Measurements from ENCODE around the gene BCL7B. TPM values are rescaled to one million over a fixed set of nuclear protein-coding genes. Genes with fewer than 3 reads are reported as not detected.

Gene BCL7B
- total RNA-seq, 2 donors from 2014 or later: 44.4 to 90.0 TPM

- DNase-seq (no peak), ATAC-seq (no peak)
- intact Hi-C loops (cut with DNase I): no loop called here
- TF ChIP-seq POLR2A (IDR thresholded peaks at IDR 0.05) (no peak), CTCF (IDR thresholded peaks at IDR 0.05) (no peak)
- H3K36me3 ChIP-seq (replicated peaks in 1 of 2; ENCODE audit: insufficient read depth in 1 of 2, low read depth in 2 of 2): peaks cover 26 to 40% of the 10 kb centered on the region in 2 donors
- H3K27ac ChIP-seq: no peak overlapping the region
- no peaks in the 10 kb centered on the region for H3K9me3 ChIP-seq
- WGBS, 2 donors: 65% methylated on average over 6 of the region's 6 CpGs; no CpG with 5 or more reads in 1 of the 2 donors
- no peaks in the 10 kb centered on the region for H3K27me3 ChIP-seq
- peaks cover 18% of the 10 kb centered on the region for H3K4me1 ChIP-seq
- no peak overlapping the region for H3K4me3 ChIP-seq
Measured at GRCh38 chr7:73572767-73573186, 15.3 kb upstream of the BCL7B start.

GRCh38 chr7:73570977-73571376, 13.5 kb upstream of the BCL7B start:
- Histone ChIP-seq H3K4me1 (peaks cover 3% of the 10 kb centered on the region), H3K27ac (no peak overlapping the region), H3K27me3 (no peaks in the 10 kb centered on the region), H3K9me3 (no peaks in the 10 kb centered on the region), H3K4me3 (no peak overlapping the region), H3K36me3 (replicated peaks in 1 of 2; ENCODE audit: insufficient read depth in 1 of 2, low read depth in 2 of 2) (peaks cover 26 to 40% of the 10 kb centered on the region in 2 donors)
- intact Hi-C loops (cut with DNase I): no loop called here
- no peak for ATAC-seq
- TF ChIP-seq CTCF (IDR thresholded peaks at IDR 0.05) (no peak), POLR2A (IDR thresholded peaks at IDR 0.05) (no peak)
- WGBS, 2 donors: 91 to 97% methylated on average over 9 to 10 of the region's 10 CpGs
- DNase-seq: no peak

GRCh38 chr7:73570521-73570920, 13.0 kb upstream of the BCL7B start:
- H3K27ac ChIP-seq: no peak overlapping the region
- intact Hi-C loops (cut with DNase I): no loop called here
- no peaks in the 10 kb centered on the region for H3K9me3 ChIP-seq
- peaks cover 6% of the 10 kb centered on the region for H3K4me1 ChIP-seq
- no peak for DNase-seq
- ATAC-seq: no peak
- 93 to 96% methylated on average over 8 to 22 of the region's 22 CpGs for WGBS, 2 donors
- H3K36me3 ChIP-seq (replicated peaks in 1 of 2; ENCODE audit: insufficient read depth in 1 of 2, low read depth in 2 of 2): peaks cover 26 to 40% of the 10 kb centered on the region in 2 donors
- no peaks in the 10 kb centered on the region for H3K27me3 ChIP-seq
- TF ChIP-seq POLR2A (IDR thresholded peaks at IDR 0.05) (no peak), CTCF (IDR thresholded peaks at IDR 0.05) (no peak)
- no peak overlapping the region for H3K4me3 ChIP-seq

- 66 to 75% methylated on average over 5 of the region's 5 CpGs for WGBS, 2 donors
- H3K36me3 ChIP-seq (replicated peaks in 1 of 2; ENCODE audit: insufficient read depth in 1 of 2, low read depth in 2 of 2): peaks cover 26 to 40% of the 10 kb centered on the region in 2 donors
- no peak for DNase-seq
- H3K27ac ChIP-seq: no peak overlapping the region
- intact Hi-C loops (cut with DNase I): no loop called here
- no peak for ATAC-seq
- TF ChIP-seq POLR2A (IDR thresholded peaks at IDR 0.05): no peak
- TF ChIP-seq CTCF (IDR thresholded peaks at IDR 0.05): no peak
- H3K9me3 ChIP-seq: no peaks in the 10 kb centered on the region
- H3K27me3 ChIP-seq: no peaks in the 10 kb centered on the region
- H3K4me3 ChIP-seq: no peak overlapping the region
- peaks cover 6% of the 10 kb centered on the region for H3K4me1 ChIP-seq
Measured at GRCh38 chr7:73569042-73569608, 11.6 kb upstream of the BCL7B start.
